Right ventricle myocardium inferior (tissue), 1 donor: ENCODE data around the gene SPSB4. TPM values are rescaled to one million over a fixed set of nuclear protein-coding genes. Genes with fewer than 3 reads are reported as not detected.

Experiments
- ATAC-seq: fragments of 200-7000 bp; cut with Tn5 transposase; one replicate; pipeline ENCODE4 v1.9.1; 2020; ENCODE audit warnings: mild to moderate bottlenecking, moderate library complexity
- DNase-seq: peaks from one replicate; pipeline ENCODE4 v3.0.0; 2021; ENCODE audit errors: missing footprints
- intact Hi-C: fragments of 100-400 bp; cut with DNase I; formaldehyde crosslinking; loops from one replicate; pipeline ENCODE4 v1.11.0; 2022
- total RNA-seq: library from RNA; stranded (reverse); fragmentation: NEBNext Ultra II Directional; extraction: Animal tissue kit (Norgen Biotek cat#: 25700); gene quantifications from one replicate; pipeline ENCODE4 v1.2.1, GENCODE V29; 2021
- donor health status: DM: no; HTN: yes; CAD: no; lungs with severe emphysema.

SPSB4 gene
- total RNA-seq, 1 donor from 2014 or later, result 7.1 TPM

DNA sequence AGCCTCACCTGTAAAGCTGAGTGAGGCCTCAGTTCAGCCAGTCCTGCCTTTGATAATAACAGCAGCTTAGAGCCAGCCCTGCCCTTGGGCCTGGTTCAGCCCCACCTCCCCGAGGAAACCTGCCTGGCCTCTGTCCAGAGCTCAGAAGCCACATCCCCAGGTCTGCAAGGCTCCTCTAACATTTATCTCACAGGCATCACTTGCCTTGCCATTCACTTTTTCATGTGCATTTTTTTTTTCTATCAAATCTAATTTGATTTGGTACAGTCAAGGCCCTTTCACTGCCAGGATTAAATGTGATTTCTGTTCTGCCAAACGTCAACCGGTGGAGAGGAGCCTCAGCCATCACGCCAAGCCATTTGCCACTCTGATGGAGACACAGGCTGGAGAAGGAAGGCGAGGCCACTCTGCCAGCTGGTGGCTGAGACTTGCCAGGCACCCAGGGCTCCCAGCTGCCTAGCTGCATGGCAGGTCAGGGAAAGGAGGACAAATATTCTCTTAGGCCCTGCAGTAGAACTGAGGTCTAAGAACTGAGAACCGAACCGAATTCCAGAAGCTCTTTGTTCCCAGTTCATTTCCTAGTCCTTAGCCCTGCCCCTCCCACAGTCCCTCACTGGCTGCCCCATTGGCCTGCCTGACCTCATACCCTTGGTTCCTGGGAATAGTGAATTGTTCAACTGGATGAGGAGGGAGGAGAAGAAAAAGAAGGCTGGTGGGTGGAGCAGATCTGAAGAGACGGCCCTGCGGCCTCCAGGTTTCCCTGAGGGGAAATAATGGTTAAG lies 76.4 kb downstream of the SPSB4 start:
- DNase-seq (no peak), ATAC-seq (no peak)
- intact Hi-C loops, result no loop called here

DNA sequence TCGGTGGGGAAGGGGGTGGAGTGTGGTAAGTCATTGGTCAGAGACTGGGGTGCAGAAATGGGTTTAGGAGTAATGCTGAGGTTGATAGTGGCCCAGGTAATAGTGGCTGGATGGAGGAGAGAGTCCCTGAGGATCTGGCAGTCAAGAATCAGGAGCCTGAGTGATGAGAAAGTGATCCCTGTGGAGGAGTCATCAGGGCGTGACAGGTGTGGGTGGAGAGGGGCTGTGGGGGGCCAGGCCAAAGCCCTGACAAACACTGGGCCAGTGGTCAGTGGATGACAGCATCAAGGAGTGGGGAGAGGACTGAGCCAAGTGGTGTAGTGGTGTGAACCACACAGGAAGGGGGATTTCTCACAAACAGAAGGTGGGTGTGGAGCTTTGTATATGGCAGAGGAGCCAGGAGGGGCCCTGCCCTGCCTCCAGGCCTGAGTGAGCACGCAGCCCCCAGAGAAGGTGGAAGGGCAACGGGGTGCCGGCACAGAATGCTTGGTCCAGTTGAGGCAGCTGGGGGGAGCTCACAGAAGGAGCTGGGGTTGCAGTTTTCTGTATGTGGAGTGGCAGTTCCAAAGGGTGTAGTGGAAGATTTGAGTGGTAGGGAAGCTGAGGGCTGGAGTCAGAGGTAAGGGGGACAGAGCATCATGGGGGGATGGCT lies 77.1 kb downstream of the SPSB4 start:
- intact Hi-C loops, result no loop called here
- ATAC-seq, result no peak
- no peak for DNase-seq

DNA sequence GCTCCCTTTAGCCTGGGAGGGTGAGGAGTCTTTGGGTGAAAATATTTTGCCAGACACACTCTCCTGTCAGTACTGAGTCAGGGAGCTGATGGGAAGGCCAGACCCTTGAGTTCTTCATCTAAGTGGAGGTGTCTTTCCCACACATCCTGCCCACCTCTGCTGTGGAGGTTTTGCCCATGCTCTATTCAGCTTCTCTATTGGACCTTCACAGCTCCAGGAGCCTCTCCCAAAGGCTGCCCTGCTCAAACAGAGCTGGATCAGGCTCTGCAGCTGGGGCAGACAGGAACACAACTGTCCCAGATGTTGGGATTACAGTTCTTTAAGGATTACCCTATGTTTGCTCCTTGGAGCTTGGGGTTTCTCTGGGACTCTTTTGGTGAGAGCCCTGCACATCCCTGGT lies 77.9 kb downstream of the SPSB4 start:
- no peak for ATAC-seq
- no peak for DNase-seq
- intact Hi-C loops, result no loop called here

DNA sequence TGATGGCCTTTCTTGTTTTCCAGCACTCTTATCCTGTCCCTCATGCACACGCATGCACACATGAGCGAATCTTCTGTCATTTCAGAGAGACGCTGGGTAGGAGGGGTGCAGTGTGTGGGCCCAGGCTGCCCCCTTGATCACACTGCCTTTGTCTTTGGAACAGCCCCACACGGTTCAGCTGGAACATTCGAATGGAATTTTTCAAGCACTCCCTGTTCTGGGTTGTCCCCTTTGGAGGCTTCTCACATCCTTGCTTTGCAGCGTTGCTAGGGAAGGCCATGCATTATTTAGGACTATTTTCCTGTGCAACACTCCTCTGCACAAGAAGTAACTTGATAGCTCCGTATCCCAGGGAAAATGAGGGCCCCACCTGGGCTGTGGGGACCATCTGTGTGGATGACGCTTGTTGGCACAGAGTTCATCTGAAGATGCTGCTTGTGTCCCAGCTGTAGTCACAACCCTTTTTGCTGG lies 78.4 kb downstream of the SPSB4 start:
- DNase-seq, result no peak
- peak; percentile 44 for ATAC-seq
- intact Hi-C loops, result no loop called here

DNA sequence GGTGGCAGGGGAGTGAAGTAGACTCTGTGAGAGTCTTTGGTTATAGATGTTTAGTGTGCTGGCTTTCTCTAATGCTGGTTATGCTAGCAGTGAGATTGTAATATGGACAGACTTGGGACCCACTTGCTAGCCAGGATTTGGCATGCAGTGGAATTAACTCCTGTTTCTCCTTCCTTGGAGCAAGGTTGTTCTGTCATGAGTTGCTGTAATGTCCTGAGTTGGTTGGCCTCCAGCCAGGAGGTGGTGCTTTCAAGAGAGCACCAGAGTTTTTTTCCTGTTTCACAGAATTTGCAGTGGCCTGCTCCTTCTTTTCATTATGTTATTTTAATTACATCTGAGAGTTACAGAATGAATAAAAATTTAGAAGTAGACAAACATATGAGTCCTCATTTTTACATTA lies 92.4 kb downstream of the SPSB4 start:
- intact Hi-C loops, result no loop called here
- DNase-seq, result no peak
- ATAC-seq, result no peak

DNA sequence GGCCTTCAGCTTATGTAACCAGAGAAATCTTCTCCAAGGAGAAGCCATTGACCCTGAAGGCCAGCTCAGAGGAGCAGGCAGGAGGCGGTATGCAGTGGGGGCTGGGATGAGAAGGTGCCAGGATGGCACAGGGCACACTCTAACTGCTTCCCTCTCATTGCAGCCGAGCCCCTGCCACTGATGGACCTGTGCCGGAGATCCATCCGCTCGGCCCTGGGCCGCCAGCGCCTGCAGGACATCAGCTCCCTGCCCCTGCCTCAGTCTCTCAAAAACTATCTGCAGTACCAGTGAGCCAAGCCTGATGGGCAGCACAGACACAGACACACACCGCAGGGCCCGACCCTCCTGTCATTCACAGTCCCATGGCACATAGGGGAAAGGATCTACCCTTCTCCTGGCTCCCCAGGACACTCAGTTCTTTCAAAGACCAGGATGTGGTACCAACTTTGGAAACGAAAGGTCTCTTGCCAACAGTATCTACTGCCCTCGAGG lies 95.9 kb downstream of the SPSB4 start:
- intact Hi-C loops, result no loop called here
- ATAC-seq, result no peak
- DNase-seq, result no peak

DNA sequence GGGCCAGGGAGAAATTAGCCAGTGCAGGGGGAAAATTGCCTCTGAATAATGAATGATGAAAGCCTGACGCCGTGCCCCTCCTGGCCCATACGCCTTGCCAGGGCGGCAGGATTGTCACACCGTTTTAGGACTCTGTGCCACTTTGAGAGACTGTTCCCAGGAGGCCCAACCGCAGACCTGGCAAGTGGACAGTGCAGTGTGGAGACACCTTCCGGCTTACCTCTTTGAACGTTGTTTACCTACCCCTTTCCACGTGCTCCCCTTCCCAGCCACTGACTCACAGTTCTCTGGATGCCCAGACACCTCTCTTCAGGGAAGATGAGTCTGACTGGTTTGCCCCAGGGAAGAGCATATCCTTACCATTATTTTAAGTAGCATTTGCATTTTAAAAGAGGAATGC lies 96.5 kb downstream of the SPSB4 start:
- ATAC-seq, result no peak
- no peak for DNase-seq
- intact Hi-C loops, result no loop called here

DNA sequence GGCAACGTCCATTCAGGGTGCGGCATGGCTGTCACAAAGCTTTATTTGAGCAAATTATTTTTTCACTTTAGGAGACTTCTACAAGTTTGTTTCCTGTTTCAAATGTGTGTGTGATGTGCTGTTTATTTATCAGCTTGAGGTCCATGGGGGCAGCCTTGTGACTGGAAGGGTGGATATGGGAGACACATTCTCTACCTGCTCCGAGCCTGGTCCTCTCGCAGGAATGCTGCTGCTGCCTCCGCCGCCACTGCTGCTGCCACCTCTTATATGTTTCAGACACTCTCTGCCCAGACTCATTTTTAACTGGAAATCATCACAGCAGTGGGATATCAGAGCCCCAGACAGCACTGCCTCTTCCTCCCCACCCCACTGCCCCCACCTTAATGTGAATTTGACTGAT lies 97.0 kb downstream of the SPSB4 start:
- no peak for ATAC-seq

DNA sequence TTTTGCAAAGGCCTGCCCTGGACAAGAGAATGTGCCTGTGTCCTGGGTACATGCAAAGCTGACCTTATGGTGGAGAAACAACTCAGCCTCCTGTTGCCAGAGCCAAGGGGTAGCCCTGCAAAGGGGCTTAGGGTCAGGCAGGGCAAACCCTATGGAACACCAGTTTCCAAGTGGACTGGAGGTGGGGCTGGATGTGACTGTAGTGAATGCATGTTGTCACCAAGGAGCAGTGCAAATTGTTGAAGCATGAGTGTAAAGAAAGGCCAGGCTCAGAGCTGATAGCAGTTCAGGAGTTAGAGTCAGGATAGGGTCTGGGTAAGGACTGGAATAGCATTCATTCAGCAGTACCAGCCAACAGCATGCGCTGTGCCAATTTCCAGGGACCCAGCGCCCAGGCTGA lies 97.6 kb downstream of the SPSB4 start:
- DNase-seq, result no peak
- intact Hi-C loops, result no loop called here
- ATAC-seq, result no peak

More for the DNA sequence above, 97.0 kb downstream of the SPSB4 start:
- no peak for DNase-seq
- intact Hi-C loops, result no loop called here

DNA sequence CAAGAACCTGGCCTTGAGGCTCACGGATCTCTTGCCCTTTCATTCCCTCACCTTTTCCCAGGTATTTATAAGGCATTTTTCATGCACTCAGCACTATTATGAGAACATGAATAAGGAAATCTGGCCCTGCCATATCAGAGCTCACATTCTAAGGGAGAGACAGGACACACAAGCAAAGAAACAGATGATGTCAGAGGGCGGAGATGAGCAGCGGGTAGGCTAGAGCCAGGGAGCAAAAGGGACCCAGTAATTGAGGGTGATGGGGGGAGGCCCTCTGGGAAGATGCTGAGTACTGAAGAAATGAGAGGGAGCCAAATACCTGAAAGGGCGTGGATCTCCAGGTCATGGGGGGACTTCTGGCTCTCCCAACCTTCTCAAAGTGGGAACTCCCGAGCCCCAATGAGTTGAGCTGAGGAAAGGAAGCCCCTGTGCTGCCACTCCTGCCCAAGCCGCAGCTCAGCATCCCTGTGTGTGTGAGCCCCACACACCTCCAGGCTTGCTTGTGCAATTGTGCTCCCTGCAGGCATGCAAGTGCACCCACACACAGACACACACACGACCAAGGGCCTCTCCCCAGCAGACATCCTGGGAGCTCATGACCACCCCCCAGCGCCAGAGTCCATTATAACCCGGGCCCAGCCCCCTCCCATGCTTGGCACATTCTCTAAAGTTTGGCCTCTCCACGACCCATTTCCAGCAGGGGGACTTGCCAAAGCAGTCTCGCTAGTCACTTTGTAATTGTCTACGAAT lies 99.1 kb downstream of the SPSB4 start:
- intact Hi-C loops, result no loop called here
- ATAC-seq, result no peak
- no peak for DNase-seq

DNA sequence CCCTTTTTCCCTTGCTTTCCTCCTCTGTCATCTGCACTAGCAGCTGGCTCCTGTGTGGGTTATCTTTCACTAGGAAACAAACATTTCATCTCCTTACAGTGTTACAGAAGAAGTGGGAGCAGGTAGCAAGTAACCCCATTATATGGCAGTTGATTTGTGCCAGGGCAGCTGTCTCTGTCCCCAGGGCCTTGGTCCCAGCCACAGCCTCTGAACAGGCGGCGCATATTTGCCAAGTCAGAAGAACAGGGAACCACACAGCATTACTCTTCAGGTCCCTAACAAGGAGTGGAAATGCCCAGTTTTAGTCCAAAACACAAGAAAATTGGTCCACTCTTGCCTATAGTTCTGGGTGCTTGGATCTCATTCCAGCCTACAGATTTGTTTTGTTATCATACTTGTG lies 99.8 kb downstream of the SPSB4 start:
- DNase-seq (no peak), ATAC-seq (no peak)
- intact Hi-C loops, result no loop called here

DNA sequence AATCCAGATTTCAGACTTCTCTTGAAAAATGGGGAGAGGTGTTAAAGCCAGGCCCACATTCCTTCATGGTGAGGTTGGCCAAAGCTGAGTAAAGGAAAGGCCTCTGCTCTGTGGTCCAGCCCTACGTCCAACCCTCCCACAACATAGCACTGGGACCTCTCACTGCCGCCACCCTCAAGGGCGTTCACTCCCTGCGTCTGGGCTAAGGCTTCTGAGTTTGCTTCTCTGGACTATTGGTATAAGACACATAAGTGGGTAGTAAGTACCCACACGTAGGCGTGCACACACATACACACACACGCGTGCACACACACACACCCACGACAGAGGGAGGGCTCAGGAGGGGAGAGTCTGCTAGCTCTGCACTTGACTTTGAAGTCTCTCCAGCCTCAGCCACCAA lies 100.3 kb downstream of the SPSB4 start:
- intact Hi-C loops, result no loop called here
- ATAC-seq (peak; percentile 74), DNase-seq (no peak)

DNA sequence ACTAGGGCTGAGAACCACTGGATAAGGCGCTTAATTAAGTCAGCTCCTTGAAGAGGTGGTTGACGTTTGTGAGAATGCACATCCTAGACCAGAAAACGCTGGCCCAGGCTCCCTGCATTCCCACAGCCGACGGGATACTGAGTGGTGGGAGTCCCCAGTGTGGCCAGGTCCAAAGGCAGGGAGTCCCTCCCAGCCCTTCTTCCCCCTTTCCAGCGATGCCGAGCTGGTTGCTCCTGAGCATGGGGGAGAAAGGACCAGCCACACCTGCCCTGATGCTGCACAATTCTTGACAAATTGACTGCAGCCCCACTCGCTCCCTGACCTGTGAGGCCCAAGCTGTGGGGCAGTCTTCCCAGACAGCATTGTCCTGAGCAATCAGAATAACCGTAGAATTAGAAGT lies 101.0 kb downstream of the SPSB4 start:
- DNase-seq, result no peak
- no peak for ATAC-seq
- intact Hi-C loops, result no loop called here

DNA sequence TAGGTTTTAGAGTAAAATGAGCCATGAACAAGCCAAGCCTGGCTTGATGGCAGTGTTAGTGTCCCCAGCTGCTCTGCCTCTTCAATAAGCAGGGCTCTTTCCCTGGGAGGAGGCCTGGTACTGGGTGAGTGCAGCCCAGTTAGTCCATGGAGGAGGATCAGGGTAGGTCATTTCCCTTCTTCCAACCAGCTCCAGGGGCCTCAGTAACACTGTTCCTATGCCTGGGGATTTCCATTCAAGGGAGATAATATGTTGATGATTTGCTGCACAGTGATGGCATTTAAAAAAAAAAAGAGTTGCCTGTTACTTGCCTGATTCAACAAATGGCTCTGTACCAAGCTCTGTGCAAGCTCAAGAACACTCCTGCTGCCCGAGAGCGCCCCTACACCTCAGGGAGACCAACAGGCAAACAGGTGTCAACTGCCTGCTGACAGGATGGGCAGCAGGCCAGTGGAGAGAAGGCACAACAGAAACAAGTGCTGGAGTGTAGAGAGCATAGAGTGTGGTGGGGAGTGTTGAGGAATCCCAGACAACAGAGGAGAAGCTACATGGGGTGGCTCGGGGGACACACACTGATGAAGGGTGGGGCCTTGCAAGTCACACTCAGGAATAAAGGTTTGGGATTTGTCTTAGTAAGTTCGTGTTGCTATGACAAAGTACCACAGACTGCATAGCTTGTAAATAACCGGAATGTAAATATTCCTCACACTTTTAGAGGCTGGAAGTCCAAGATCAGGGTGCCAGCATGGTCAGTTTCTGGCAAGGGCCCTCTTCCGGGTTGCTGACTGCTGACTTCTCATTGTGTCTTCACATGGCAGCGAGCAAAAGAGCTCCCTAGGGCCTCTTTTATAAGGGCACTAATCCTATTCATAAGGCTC lies 101.9 kb downstream of the SPSB4 start:
- ATAC-seq (peak; percentile 66), DNase-seq (peak; percentile 81)
- intact Hi-C loops, result no loop called here

DNA sequence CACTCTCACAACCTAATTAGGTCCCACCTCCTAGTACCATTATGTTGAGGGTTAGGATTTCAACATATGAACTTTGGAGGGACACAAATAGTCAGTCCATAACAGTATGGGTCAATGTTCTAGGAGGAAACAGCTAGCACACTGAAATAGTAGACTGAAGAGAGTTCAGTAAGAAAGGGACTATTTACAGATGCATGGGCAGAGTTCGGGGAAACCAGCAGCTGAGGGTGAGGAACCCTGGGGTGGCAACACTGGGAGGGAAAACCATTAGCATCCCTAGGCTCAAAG lies 102.5 kb downstream of the SPSB4 start:
- intact Hi-C loops, result no loop called here
- no peak for DNase-seq
- no peak for ATAC-seq

DNA sequence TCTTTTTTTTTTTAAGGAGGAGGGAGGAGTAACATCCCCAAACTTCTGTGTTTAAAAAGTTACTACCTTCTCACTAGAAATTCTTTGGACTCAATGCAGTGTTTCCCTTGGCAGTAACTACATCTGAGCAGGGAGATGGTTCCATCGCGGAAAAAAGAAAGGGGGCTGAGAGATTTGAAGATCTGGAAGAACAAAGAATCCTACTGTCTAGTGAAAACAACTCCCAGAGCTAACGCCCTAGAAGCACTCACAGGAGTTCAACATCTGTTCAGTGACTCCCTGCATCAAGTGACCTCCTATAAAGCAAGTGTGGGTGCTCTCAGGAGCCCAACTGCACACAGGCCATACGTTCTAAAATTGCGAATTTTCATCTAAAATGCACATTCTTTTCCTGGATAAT lies 113.7 kb downstream of the SPSB4 start:
- ATAC-seq (peak; percentile 65), DNase-seq (no peak)
- intact Hi-C loops, result no loop called here

DNA sequence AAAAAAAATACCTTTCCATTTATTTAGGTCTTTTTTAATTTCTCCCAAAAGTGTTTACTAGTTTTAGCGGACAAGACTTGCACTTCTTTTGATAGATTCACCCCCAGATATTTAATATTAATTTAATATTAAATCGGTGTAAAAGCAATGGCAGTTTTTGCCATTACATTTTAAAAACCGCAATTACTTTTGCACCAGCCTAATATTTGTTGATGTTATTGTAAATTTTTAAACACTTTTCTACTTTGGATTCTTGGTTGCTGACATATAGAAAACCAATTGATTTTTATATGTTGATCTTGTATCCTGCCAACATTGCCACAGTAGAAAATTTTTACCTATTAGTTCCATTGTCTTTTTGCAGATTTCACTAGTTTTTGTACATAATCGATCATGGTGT lies 116.5 kb downstream of the SPSB4 start:
- ATAC-seq, result no peak
- intact Hi-C loops, result no loop called here
- DNase-seq, result no peak

DNA sequence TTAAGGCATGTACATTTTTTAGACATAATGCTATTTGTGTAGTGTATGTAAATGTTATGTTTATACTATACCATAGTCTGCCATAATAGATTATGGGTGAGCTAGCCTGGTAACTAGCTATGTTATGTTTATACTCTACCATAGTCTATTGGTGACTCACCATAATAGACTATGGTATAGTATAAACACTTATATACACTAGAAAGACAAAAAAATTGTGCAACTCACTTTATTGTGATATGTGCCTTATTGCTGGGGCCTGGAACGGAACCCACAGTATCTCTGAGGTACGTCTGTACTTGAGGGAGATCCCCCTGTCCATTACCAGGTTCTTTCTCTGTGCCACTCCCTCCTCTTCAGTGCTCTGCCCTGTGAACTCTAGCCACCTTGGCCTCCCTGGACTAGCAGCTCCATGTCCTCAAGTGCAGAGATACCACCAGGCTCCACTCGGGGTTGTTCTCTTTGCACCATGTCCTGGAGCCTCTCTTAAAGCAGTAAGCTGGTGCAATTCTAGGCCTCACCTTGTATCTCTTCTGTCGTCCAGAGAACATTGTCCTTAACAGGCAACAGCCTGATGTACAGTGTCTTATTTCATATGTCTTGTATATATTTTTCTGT lies 119.6 kb downstream of the SPSB4 start:
- DNase-seq (no peak), ATAC-seq (no peak)
- intact Hi-C loops, result no loop called here

DNA sequence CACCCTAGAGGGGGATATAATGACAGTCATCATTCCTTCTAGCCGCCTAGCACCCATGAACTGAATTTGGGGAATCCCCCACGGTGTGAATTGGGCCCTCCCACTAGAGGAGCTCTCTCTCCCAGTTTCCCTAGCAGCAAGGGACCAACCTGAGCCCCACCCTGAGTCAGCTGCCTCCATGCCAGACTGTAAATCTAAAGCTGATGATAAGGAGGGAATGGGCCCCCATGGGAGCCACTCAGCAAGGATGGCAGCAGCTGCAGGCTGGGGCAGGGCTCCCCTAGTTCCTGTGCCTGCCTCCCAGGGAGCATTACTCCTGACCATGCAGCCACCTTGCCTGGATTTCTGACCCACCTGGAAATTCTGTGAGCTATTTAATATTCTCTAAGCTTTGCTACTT lies 123.5 kb downstream of the SPSB4 start:
- DNase-seq, result no peak
- intact Hi-C loops, result no loop called here
- ATAC-seq, result no peak
